ENCODE data around the gene HLA-G. TPM values are rescaled to one million over a fixed set of nuclear protein-coding genes. Genes with fewer than 3 reads are reported as not detected.
"Not testable (repeated sequence)": the region's sequence is repeated elsewhere in the genome, so short reads cannot be mapped to it uniquely, and the experiment has no call there.

The HLA-G gene
- not detected in 2 replicates for total RNA-seq (2014; rRNA removed; shearing (Covaris generic))

- Histone ChIP-seq H3K4me3 (no peak within 1 kb of the TSS), H3K4me1 (replicated peaks) (no peaks in the 10 kb centered on the region), H3K9me3 (replicated peaks) (no peaks in the 10 kb centered on the region), H3K36me3 (no peaks in the 10 kb centered on the region), H3K27ac (no peak within 1 kb of the TSS), H3K27me3 (replicated peaks) (peaks cover 5% of the 10 kb centered on the region; the same call in 1 of the 2 replicates)
- DNase-seq (ENCODE audit: low read depth in 1 of 2, low spot score in 2 of 2) = no peak
Measured at GRCh38 chr6:29827579-29828470, at the start of gene HLA-G. Gene HLA-G, plus strand, starts transcription at chr6:29827825. Its CDS starts 20 bp downstream, at chr6:29827845.

GRCh38 chr6:29780019-29780698 lies 47.5 kb upstream of the HLA-G start:
- H3K36me3 ChIP-seq; DNase-seq (ENCODE audit: low read depth in 1 of 2, low spot score in 2 of 2); H3K4me1 ChIP-seq (replicated peaks); H3K27me3 ChIP-seq (replicated peaks); H3K4me3 ChIP-seq; H3K9me3 ChIP-seq (replicated peaks); H3K27ac ChIP-seq: not testable (repeated sequence)

GRCh38 chr6:29789176-29789575 lies 38.4 kb upstream of the HLA-G start:
- Histone ChIP-seq H3K27ac (no peak overlapping the region), H3K9me3 (replicated peaks) (no peaks in the 10 kb centered on the region), H3K4me3 (no peak overlapping the region), H3K36me3 (no peaks in the 10 kb centered on the region), H3K4me1 (replicated peaks) (peaks cover 5% of the 10 kb centered on the region; the same call in 1 of the 2 replicates), H3K27me3 (replicated peaks) (peaks cover 20% of the 10 kb centered on the region)
- no peak for DNase-seq (ENCODE audit: low read depth in 1 of 2, low spot score in 2 of 2)

GRCh38 chr6:29790626-29791025 lies 37.0 kb upstream of the HLA-G start:
- no peak overlapping the region for H3K27ac ChIP-seq
- H3K4me1 ChIP-seq (replicated peaks) = peaks cover 5% of the 10 kb centered on the region; the same call in 1 of the 2 replicates
- no peak overlapping the region for H3K4me3 ChIP-seq
- H3K9me3 ChIP-seq (replicated peaks) = no peaks in the 10 kb centered on the region
- peaks cover 21% of the 10 kb centered on the region for H3K27me3 ChIP-seq (replicated peaks)
- no peak for DNase-seq (ENCODE audit: low read depth in 1 of 2, low spot score in 2 of 2)
- no peaks in the 10 kb centered on the region for H3K36me3 ChIP-seq

GRCh38 chr6:29791162-29791561 lies 36.5 kb upstream of the HLA-G start:
- no peaks in the 10 kb centered on the region for H3K36me3 ChIP-seq
- peaks cover 21% of the 10 kb centered on the region for H3K27me3 ChIP-seq (replicated peaks)
- H3K4me1 ChIP-seq (replicated peaks) = peaks cover 5% of the 10 kb centered on the region; the same call in 1 of the 2 replicates
- H3K9me3 ChIP-seq (replicated peaks) = no peaks in the 10 kb centered on the region
- no peak for DNase-seq (ENCODE audit: low read depth in 1 of 2, low spot score in 2 of 2)
- H3K27ac ChIP-seq = no peak overlapping the region
- no peak overlapping the region for H3K4me3 ChIP-seq

GRCh38 chr6:29791786-29792122 lies 35.9 kb upstream of the HLA-G start:
- H3K9me3 ChIP-seq (replicated peaks) = no peaks in the 10 kb centered on the region
- DNase-seq (ENCODE audit: low read depth in 1 of 2, low spot score in 2 of 2) = no peak
- H3K4me3 ChIP-seq = no peak overlapping the region
- peaks cover 21% of the 10 kb centered on the region for H3K27me3 ChIP-seq (replicated peaks)
- H3K36me3 ChIP-seq = no peaks in the 10 kb centered on the region
- no peak overlapping the region for H3K27ac ChIP-seq
- peaks cover 5% of the 10 kb centered on the region; the same call in 1 of the 2 replicates for H3K4me1 ChIP-seq (replicated peaks)

- peak overlapping the region; percentile 22 for H3K4me3 ChIP-seq
- H3K9me3 ChIP-seq (replicated peaks) = no peaks in the 10 kb centered on the region
- peaks cover 5% of the 10 kb centered on the region; the same call in 1 of the 2 replicates for H3K4me1 ChIP-seq (replicated peaks)
- DNase-seq (ENCODE audit: low read depth in 1 of 2, low spot score in 2 of 2) = no peak
- no peaks in the 10 kb centered on the region for H3K36me3 ChIP-seq
- H3K27me3 ChIP-seq (replicated peaks) = peaks cover 19% of the 10 kb centered on the region
- H3K27ac ChIP-seq = no peak overlapping the region
Measured at GRCh38 chr6:29792123-29793035, 35.2 kb upstream of the HLA-G start.

- Histone ChIP-seq H3K27me3 (replicated peaks) (peaks cover 16% of the 10 kb centered on the region; the same call in 1 of the 2 replicates), H3K9me3 (replicated peaks) (no peaks in the 10 kb centered on the region), H3K27ac (no peak overlapping the region), H3K4me3 (no peak overlapping the region), H3K36me3 (no peaks in the 10 kb centered on the region), H3K4me1 (replicated peaks) (peaks cover 5% of the 10 kb centered on the region; the same call in 1 of the 2 replicates)
- DNase-seq (ENCODE audit: low read depth in 1 of 2, low spot score in 2 of 2) = no peak
Measured at GRCh38 chr6:29793036-29793356, 34.6 kb upstream of the HLA-G start.

GRCh38 chr6:29793796-29794195 lies 33.8 kb upstream of the HLA-G start:
- H3K36me3 ChIP-seq = no peaks in the 10 kb centered on the region
- no peaks in the 10 kb centered on the region for H3K9me3 ChIP-seq (replicated peaks)
- peaks cover 16% of the 10 kb centered on the region; the same call in 1 of the 2 replicates for H3K27me3 ChIP-seq (replicated peaks)
- no peak overlapping the region for H3K4me3 ChIP-seq
- peaks cover 5% of the 10 kb centered on the region; the same call in 1 of the 2 replicates for H3K4me1 ChIP-seq (replicated peaks)
- no peak for DNase-seq (ENCODE audit: low read depth in 1 of 2, low spot score in 2 of 2)
- no peak overlapping the region for H3K27ac ChIP-seq

- no peaks in the 10 kb centered on the region for H3K36me3 ChIP-seq
Measured at GRCh38 chr6:29796026-29796425, 31.6 kb upstream of the HLA-G start.

GRCh38 chr6:29797135-29797534 lies 30.5 kb upstream of the HLA-G start:
- H3K27ac ChIP-seq = no peak overlapping the region
- no peak for DNase-seq (ENCODE audit: low read depth in 1 of 2, low spot score in 2 of 2)
- H3K36me3 ChIP-seq = no peaks in the 10 kb centered on the region
- H3K4me1 ChIP-seq (replicated peaks) = peaks cover 5% of the 10 kb centered on the region; the same call in 1 of the 2 replicates
- H3K9me3 ChIP-seq (replicated peaks) = no peaks in the 10 kb centered on the region
- H3K27me3 ChIP-seq (replicated peaks) = peaks cover 14% of the 10 kb centered on the region; the same call in 1 of the 2 replicates
- H3K4me3 ChIP-seq = no peak overlapping the region

More at GRCh38 chr6:29796026-29796425, 31.6 kb upstream of the HLA-G start:
- no peak for DNase-seq (ENCODE audit: low read depth in 1 of 2, low spot score in 2 of 2)
- H3K27me3 ChIP-seq (replicated peaks) = peaks cover 16% of the 10 kb centered on the region; the same call in 1 of the 2 replicates
- peaks cover 5% of the 10 kb centered on the region; the same call in 1 of the 2 replicates for H3K4me1 ChIP-seq (replicated peaks)
- H3K27ac ChIP-seq = no peak overlapping the region
- H3K4me3 ChIP-seq = no peak overlapping the region
- H3K9me3 ChIP-seq (replicated peaks) = no peaks in the 10 kb centered on the region

GRCh38 chr6:29797966-29798365 lies 29.7 kb upstream of the HLA-G start:
- H3K4me3 ChIP-seq = no peak overlapping the region
- H3K27ac ChIP-seq = no peak overlapping the region
- no peak for DNase-seq (ENCODE audit: low read depth in 1 of 2, low spot score in 2 of 2)
- no peaks in the 10 kb centered on the region for H3K36me3 ChIP-seq
- H3K9me3 ChIP-seq (replicated peaks) = no peaks in the 10 kb centered on the region
- no peaks in the 10 kb centered on the region for H3K4me1 ChIP-seq (replicated peaks)
- peaks cover 9% of the 10 kb centered on the region; the same call in 1 of the 2 replicates for H3K27me3 ChIP-seq (replicated peaks)

- Histone ChIP-seq H3K36me3 (no peaks in the 10 kb centered on the region), H3K27me3 (replicated peaks) (no peaks in the 10 kb centered on the region), H3K4me1 (replicated peaks) (no peaks in the 10 kb centered on the region), H3K27ac (no peak overlapping the region), H3K9me3 (replicated peaks) (no peaks in the 10 kb centered on the region), H3K4me3 (no peak overlapping the region)
- DNase-seq (ENCODE audit: low read depth in 1 of 2, low spot score in 2 of 2) = no peak
Measured at GRCh38 chr6:29800254-29800653, 27.4 kb upstream of the HLA-G start.

All from SJSA1 (cell line).